ENCODE measurements around the gene ALK. TPM values are rescaled to one million over a fixed set of nuclear protein-coding genes. Genes with fewer than 3 reads are reported as not detected.

Gene ALK
- total RNA-seq, 1 donor from 2014 or later: under 0.01 TPM

- no peak overlapping the region for H3K4me3 ChIP-seq (ENCODE audit: low read depth, low read length)
- DNase-seq (ENCODE audit: low read depth): no peak
- TF ChIP-seq CTCF (conservative IDR thresholded peaks at IDR 0.05; ENCODE audit: low read depth, low read length): no peak
These were observed 329.8 kb downstream of the ALK start for GRCh38 chr2:29591600-29591999.

DNA sequence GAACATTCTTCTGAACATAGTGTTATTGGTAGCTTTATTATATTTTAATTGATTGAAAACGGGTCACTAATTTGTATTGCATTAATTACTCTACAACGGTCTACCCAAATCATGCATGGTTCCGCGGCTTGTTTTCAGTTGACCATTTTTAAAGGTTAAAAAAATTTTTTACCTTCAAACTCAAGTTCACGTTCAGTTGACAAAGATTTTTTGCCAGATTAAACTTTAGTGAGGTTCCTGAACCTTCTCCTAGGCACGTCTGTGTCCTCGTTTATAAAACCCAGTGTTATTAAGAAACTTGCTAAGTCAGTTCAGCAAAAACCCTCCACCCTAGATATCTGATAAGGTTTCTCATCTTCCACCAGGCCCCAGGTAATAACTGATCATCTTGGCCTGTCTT, 331.2 kb downstream of the ALK start:
- DNase-seq (ENCODE audit: low read depth): no peak
- TF ChIP-seq CTCF (conservative IDR thresholded peaks at IDR 0.05; ENCODE audit: low read depth, low read length): no peak
- H3K4me3 ChIP-seq (ENCODE audit: low read depth, low read length): no peak overlapping the region

GRCh38 chr2:29589440-29590103, 331.8 kb downstream of the ALK start:
- TF ChIP-seq CTCF (conservative IDR thresholded peaks at IDR 0.05; ENCODE audit: low read depth, low read length): no peak
- no peak for DNase-seq (ENCODE audit: low read depth)
- H3K4me3 ChIP-seq (ENCODE audit: low read depth, low read length): no peak overlapping the region

DNA sequence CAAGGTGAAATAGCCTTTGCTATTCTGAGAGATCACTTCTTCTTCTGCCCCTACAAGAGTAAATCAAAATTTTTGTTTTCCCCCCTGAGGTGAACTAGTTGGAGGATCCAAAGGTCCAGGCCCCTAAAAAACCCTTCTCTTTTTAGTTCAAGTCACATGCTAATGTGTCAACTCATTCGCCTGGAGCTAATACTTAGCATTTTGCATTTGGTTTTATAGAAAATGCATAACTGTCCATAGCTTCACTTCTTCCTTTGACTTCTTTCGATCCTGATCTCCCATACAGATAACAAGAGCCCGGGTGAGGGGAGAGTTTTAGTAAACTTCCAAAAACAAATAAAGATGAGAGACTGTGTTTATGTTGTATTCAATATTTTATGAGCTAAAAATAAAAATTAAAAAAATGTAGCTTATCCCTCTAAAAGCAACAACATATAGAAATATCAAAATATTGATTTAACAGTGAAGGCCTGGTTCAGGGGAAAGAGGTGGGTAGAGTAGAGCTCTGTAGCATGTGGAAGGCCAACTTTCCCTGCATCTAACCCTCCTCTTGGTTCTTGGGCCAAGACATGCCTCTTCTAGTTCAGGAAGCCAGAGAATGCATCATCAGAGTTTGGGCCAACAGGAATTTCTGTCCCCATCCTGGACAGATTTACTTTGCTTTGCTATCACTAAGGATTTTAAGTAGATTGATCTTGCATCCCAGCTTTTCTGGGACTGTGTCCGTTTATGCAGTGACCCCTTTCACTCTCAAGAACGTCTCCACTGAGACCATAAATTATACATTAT, 333.8 kb downstream of the ALK start:
- DNase-seq (ENCODE audit: low read depth): no peak
- H3K4me3 ChIP-seq (ENCODE audit: low read depth, low read length): no peak overlapping the region
- TF ChIP-seq CTCF (conservative IDR thresholded peaks at IDR 0.05; ENCODE audit: low read depth, low read length): no peak

- no peak overlapping the region for H3K4me3 ChIP-seq (ENCODE audit: low read depth, low read length)
- no peak for DNase-seq (ENCODE audit: low read depth)
- TF ChIP-seq CTCF (conservative IDR thresholded peaks at IDR 0.05; ENCODE audit: low read depth, low read length): no peak
These were observed 334.5 kb downstream of the ALK start for GRCh38 chr2:29586919-29587318.

DNA sequence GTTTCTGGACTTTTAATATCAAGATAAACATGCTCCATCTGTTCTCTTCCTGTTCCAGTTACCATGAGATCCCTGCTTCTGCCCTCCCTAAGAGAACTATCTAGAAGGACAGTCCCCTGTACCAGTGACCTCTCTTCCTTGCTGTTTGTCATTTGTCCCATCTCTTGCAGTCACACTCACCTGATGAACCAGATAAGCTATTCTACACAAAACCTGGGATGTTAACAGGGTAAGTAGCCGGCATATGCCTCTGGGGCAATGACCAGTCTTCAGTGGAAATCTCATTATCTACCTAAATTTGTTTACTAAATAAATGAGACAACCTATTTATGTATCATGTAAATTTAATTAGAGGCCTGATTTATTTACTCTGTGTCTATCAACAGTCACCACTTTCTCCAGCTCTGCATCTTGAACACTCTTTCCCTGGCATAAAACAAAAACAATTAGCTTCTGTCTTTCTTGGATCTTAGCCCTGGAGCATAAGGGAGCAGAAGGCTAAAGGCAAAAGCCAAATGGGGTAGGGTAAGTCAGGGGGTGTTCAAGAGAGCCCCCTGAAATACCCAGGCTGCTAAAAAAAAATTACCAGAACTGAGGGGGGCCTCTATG, 337.7 kb downstream of the ALK start:
- TF ChIP-seq CTCF (conservative IDR thresholded peaks at IDR 0.05; ENCODE audit: low read depth, low read length): no peak
- H3K4me3 ChIP-seq (ENCODE audit: low read depth, low read length): no peak overlapping the region
- DNase-seq (ENCODE audit: low read depth): no peak
